NT2/D1 (cell line): ENCODE results near the gene PALD1.

Experiments used
- SUZ12 ChIP-seq: IDR thresholded peaks from 2 replicates; pipeline ENCODE4 v1.6.1; 2011; ENCODE audit not compliant: insufficient read length, insufficient read depth; ENCODE audit errors: extremely low read depth
- YY1 ChIP-seq: IDR thresholded peaks from 2 replicates; pipeline ENCODE4 v1.6.1; 2011; ENCODE audit not compliant: insufficient read length, insufficient read depth
- ZNF274 ChIP-seq: IDR thresholded peaks from 2 replicates; pipeline ENCODE4 v1.6.1; 2011; ENCODE audit warnings: mild to moderate bottlenecking, low read depth, low read length

DNA sequence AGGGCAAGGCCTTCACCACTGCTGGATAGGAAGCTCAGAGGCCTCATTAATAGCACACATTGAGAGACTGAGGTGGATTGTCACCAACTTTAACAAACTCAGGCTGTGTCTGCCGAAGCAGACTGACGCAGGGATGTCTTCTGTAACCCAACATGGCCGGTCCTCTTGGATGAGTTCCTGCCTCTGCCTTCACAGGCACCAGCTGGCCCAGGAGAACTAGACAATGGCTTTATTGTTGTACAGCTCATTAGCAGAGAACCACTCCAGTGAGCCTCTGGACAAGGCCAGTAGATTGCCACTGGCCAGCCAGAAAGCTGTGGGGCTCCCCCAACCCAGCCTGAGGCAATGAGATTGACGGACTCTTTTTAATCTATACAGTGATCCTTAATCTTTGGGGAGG lies 46.5 kb upstream of the PALD1 start:
- TF ChIP-seq YY1, result no peak
- TF ChIP-seq ZNF274, result no peak
- no peak for TF ChIP-seq SUZ12
